Peyer's patch (tissue), 4 donors: ENCODE measurements around the gene EIF4EBP2. TPM values are rescaled to one million over a fixed set of nuclear protein-coding genes. Genes with fewer than 3 reads are reported as not detected.

Experiments used
- DNase-seq, 3 donors: peaks; one replicate each; pipeline ENCODE4 v3.0.0-alpha.2; 2017 to 2019
- H3K27ac ChIP-seq, 4 donors: fragments of 200-600 bp; sonication (generic); one replicate each; pipeline ENCODE4 v1.5.1; 2016 to 2019
- H3K27me3 ChIP-seq, 2 donors: fragments of 200-600 bp; sonication (generic); one replicate each; pipeline ENCODE4 v1.5.1; 2019
- H3K36me3 ChIP-seq, 3 donors: fragments of 200-600 bp; sonication (generic); one replicate each; pipeline ENCODE4 v1.5.1; 2016 to 2019
- H3K4me1 ChIP-seq, 4 donors: fragments of 200-600 bp; sonication (generic); one replicate each; pipeline ENCODE4 v1.5.1; 2016 to 2019
- H3K4me3 ChIP-seq, 4 donors: fragments of 200-600 bp; sonication (generic); 1 replicate in 3 of 4; 2 replicates in 1 of 4; pipeline ENCODE4 v1.5.1; 2016 to 2019; ENCODE audit warnings: mild to moderate bottlenecking in 1 of 4
- H3K9me3 ChIP-seq, 4 donors: fragments of 200-600 bp; sonication (generic); one replicate each; pipeline ENCODE4 v1.5.1; 2016 to 2019; ENCODE audit warnings: mild to moderate bottlenecking in 1 of 4
- POLR2A ChIP-seq, 2 donors: fragments of 450-650 bp; IDR thresholded peaks; one replicate each; pipeline ENCODE4 v1.5.1; 2017; ENCODE audit warnings: antibody characterized with exemption in 2 of 2, mild to moderate bottlenecking in 2 of 2, moderate library complexity in 2 of 2
- total RNA-seq, 4 donors: library from RNA; depleted of rRNA; stranded (reverse); fragments of >200 nt; gene quantifications; one replicate each; pipeline ENCODE4 v1.1.0, GENCODE V29; 2016
- TF ChIP-seq, protein P1 (sequence below), 6 experiments: fragments of 450-650 bp in 4 of 6; fragments of 200-600 bp in 2 of 6; sonication (generic) in 1 of 6; IDR thresholded peaks; one replicate each; pipeline ENCODE4 v1.5.1; 2017 to 2019; ENCODE audit warnings: antibody characterized with exemption in 6 of 6, mild to moderate bottlenecking in 3 of 6, moderate library complexity in 1 of 6

The EIF4EBP2 gene
- total RNA-seq, 4 donors from 2014 or later = 64.4 to 129 (median 93.0) TPM

DNA sequence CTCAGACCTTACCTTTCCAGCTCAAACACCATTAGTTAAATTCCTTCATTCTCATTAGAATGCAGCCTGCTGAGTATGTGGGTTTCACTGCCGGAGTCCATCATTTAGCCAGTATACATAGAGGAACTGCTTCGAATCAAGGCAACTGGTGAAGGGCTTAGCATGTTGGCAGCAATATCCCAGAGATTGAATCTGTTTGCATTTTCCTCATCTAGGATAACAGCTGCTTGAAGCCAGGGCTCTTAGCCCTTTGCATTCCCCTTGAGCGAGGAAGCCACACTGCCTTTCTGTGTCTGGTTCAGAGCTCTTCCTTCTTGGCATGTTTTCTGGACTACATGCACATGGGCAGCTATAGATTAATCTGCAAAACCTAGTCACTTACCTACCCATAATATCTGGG, 22.9 kb downstream of the EIF4EBP2 start:
- DNase-seq = no peak
- H3K27me3 ChIP-seq = no peaks in the 10 kb centered on the region
- no peaks in the 10 kb centered on the region for H3K9me3 ChIP-seq
- TF ChIP-seq POLR2A (IDR thresholded peaks at IDR 0.05) = no peak
- TF ChIP-seq, protein P1, sequence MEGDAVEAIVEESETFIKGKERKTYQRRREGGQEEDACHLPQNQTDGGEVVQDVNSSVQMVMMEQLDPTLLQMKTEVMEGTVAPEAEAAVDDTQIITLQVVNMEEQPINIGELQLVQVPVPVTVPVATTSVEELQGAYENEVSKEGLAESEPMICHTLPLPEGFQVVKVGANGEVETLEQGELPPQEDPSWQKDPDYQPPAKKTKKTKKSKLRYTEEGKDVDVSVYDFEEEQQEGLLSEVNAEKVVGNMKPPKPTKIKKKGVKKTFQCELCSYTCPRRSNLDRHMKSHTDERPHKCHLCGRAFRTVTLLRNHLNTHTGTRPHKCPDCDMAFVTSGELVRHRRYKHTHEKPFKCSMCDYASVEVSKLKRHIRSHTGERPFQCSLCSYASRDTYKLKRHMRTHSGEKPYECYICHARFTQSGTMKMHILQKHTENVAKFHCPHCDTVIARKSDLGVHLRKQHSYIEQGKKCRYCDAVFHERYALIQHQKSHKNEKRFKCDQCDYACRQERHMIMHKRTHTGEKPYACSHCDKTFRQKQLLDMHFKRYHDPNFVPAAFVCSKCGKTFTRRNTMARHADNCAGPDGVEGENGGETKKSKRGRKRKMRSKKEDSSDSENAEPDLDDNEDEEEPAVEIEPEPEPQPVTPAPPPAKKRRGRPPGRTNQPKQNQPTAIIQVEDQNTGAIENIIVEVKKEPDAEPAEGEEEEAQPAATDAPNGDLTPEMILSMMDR (IDR thresholded peaks at IDR 0.05) = no peak
- no peak overlapping the region for H3K27ac ChIP-seq
- peaks cover 0 to 75% (median 0%) of the 10 kb centered on the region in 3 donors for H3K36me3 ChIP-seq
- H3K4me3 ChIP-seq = no peak overlapping the region
- H3K4me1 ChIP-seq = peaks cover 0 to 15% (median 0%) of the 10 kb centered on the region in 4 donors

DNA sequence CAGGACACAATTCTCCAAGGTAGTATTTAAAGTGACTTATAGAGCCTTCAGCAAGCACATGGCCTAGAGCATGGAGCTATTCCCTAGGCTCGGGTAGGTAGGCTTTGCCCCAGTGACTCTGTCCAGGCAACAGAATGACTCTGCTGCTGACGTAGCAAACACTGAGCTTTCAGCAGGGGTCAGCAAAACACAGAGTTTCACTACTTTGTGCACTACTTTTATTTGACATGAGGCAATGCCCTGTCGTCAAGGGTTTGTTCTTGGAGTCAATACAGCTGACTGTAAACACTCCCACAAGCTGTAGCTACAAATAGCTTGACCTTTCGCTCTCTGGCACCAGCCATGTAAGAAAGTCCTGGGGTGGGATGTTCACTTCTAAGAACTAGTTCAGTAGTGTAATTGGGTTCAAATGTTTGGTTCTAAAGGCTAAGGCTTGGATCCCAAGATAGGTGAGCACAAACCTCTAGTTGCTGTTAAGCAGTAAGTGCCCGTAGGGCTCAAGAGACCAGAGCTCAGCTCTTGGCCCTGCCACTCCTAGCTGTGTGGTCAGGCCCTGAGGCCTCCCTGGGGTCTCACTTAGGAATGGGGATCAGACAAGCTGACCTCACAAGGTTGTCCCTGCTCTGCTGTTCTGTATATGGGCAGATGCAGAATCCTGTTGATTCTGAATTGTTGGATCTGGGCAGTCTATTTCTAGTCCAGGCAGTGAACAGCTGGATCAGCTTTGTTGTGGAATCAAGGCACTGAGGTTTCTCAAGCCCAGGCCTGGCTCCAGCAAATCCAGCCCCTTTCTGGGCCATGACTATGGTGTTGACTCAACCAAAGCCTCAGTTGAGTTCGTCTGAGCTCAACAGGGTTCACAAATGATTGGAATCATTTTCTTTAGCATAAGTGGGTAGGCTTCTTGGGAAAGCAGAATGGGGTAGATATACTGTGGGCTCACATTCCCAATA, 26.8 kb downstream of the EIF4EBP2 start:
- Histone ChIP-seq H3K4me3 (no peak overlapping the region), H3K4me1 (peaks cover 0 to 7% (median 0%) of the 10 kb centered on the region in 4 donors), H3K27me3 (no peaks in the 10 kb centered on the region), H3K27ac (peak overlapping the region; percentile 18 to 83 (median 45)), H3K36me3 (peaks cover 0 to 36% (median 0%) of the 10 kb centered on the region in 3 donors), H3K9me3 (no peaks in the 10 kb centered on the region)
- DNase-seq = peak in 1 of 3 donors; percentile 68
- TF ChIP-seq POLR2A (IDR thresholded peaks at IDR 0.05) = no peak
- TF ChIP-seq, protein P1 (IDR thresholded peaks at IDR 0.05) = peak in 1 of 6 experiments; percentile 14

DNA sequence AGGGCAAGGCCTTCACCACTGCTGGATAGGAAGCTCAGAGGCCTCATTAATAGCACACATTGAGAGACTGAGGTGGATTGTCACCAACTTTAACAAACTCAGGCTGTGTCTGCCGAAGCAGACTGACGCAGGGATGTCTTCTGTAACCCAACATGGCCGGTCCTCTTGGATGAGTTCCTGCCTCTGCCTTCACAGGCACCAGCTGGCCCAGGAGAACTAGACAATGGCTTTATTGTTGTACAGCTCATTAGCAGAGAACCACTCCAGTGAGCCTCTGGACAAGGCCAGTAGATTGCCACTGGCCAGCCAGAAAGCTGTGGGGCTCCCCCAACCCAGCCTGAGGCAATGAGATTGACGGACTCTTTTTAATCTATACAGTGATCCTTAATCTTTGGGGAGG, 28.2 kb downstream of the EIF4EBP2 start:
- H3K4me1 ChIP-seq = peaks cover 0 to 7% (median 0%) of the 10 kb centered on the region in 4 donors

DNA sequence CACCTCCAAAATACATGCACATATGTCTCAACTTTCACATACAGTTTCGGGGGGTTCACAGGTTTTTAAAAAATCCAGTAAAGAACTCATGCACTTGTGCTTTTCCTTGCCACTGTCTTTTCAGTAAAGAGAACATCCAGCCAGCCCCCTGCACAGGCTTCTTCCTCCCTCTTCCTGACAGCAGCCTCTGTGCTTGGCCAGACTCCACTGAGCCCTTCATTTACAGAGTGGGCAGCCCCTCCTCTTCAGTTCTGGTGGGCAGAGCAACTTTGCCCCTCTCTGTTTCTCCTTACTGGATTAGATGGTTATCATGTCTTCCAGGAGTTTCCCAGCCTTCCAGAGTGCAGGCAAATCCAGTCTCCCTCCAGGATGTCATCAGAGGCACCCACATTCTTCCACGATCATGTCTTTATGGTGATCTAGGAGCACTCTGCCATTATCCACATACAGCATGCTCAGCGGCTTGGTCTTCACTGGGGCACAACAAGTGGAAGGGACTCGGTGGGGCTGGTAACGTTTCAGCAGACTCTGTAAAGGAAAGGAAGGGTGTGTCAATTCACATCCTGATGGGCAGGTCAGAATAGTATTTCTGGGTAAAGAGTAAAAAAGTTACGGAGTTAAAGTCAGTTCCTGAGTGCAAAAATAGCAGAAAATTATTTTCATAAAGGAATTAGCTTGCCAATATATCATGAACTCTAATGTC, 28.8 kb downstream of the EIF4EBP2 start:
- Histone ChIP-seq H3K4me1 (peaks cover 0 to 7% (median 0%) of the 10 kb centered on the region in 4 donors), H3K4me3 (no peak overlapping the region), H3K36me3 (peaks cover 0 to 17% (median 0%) of the 10 kb centered on the region in 3 donors), H3K27me3 (no peaks in the 10 kb centered on the region), H3K27ac (peak overlapping the region in 1 of 4 donors; percentile 83), H3K9me3 (no peaks in the 10 kb centered on the region)
- DNase-seq = peak in 1 of 3 donors; percentile 37
- no peak for TF ChIP-seq POLR2A (IDR thresholded peaks at IDR 0.05)
- TF ChIP-seq, protein P1 (IDR thresholded peaks at IDR 0.05) = no peak

More for the DNA sequence above, 28.2 kb downstream of the EIF4EBP2 start:
- H3K9me3 ChIP-seq = no peaks in the 10 kb centered on the region
- H3K4me3 ChIP-seq = no peak overlapping the region
- TF ChIP-seq, protein P1 (IDR thresholded peaks at IDR 0.05) = no peak
- no peak for TF ChIP-seq POLR2A (IDR thresholded peaks at IDR 0.05)
- H3K27me3 ChIP-seq = no peaks in the 10 kb centered on the region
- H3K27ac ChIP-seq = peak overlapping the region in 2 of 4 donors; percentile 46 to 83
- H3K36me3 ChIP-seq = peaks cover 0 to 23% (median 0%) of the 10 kb centered on the region in 3 donors
- DNase-seq = peak in 1 of 3 donors; percentile 39

DNA sequence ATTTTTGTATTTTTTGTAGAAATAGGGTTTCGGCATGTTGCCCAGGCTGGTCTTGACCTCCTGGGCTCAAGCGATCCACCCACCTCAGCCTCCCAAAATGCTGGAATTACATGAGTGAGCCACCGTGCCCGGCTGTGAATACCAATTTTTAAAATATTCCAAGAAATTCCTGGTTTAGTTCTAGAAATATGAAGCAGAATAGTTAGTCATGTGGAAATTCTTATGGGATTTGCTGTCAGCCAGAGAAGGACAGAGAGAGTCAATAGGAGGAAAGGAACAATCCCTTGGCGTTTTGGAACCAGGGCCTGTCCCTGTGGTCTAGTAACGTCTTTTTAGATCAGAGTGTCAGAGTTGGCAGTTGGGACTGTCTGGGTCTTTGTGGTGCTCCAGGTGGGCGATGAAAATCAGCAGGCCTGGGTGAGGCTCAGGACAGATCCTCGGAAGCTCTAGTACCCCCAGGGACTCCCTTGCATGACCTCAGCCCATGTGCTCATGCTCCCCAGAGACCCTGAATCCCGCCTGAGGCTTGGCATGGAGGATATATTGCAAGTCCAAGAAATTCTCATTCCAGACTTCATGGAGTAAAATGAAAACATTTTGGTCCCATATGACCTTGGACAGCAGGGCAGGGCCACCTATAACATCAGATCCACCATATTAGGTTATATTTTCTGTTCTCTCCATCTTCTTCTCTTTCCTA, 29.8 kb downstream of the EIF4EBP2 start:
- TF ChIP-seq, protein P1 (IDR thresholded peaks at IDR 0.05) = no peak
- no peak for TF ChIP-seq POLR2A (IDR thresholded peaks at IDR 0.05)
- Histone ChIP-seq H3K36me3 (peaks cover 0 to 6% (median 0%) of the 10 kb centered on the region in 3 donors), H3K4me1 (peaks cover 0 to 7% (median 0%) of the 10 kb centered on the region in 4 donors), H3K9me3 (no peaks in the 10 kb centered on the region), H3K27ac (no peak overlapping the region), H3K4me3 (no peak overlapping the region), H3K27me3 (no peaks in the 10 kb centered on the region)
- DNase-seq = peak in 1 of 3 donors; percentile 36
